ENCODE results near the gene REXO1. TPM values are rescaled to one million over a fixed set of nuclear protein-coding genes. Genes with fewer than 3 reads are reported as not detected.

The REXO1 gene
- total and polyA plus RNA-seq, 2 of the 13 experiments (the other 11 are each of a cell fraction or from before 2014, with no cell fraction given) = 5.0 to 11.2 TPM

DNA sequence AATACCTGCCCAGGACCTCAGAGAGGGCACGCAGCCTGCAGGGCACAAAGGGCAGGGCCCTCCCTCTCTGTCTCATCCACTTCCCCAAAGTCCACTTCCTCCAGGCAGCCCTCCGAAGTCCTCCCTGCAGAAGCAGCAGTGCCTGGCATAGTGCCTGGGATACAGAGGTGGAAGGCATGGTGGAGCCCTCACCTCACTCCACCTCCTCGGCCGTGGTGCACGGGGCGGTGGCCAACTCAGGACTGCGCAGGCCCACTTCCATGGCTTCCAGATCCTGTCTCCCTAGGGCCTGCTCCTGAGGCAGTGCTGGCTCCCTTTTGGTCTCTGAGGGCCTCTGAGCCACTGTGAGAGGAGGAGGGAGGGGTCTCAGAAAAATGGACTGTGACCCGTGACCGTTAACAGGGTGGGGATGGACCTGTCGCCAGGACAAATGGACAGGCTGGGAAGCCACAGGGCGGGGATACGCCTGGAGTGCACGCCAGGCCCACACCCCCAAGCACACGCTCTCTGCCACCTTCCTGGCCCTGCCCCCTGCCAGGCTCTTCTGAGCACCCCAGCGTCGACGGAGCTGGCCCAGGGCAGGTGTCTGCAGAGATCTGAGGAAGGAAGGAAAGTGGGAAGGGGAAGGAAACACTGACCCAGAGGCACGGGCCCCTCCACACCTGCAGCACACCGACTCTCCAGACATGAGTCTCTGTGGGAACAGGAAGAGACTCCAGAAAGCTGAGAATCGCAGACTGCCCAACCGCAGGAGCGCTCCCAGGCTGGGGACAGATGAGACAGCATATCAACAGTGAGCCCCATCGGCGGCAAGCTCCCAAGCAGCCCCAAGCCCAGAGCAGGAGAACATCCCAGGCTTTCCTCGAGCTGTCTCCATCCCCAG lies 8.4 kb downstream of the REXO1 start (continued):
- TF ChIP-seq ZNF263 (CRISPR knock-in tag; IDR thresholded peaks at IDR 0.05) = peak; percentile 94
- no peak for TF ChIP-seq TCF7 (IDR thresholded peaks at IDR 0.05; ENCODE audit: low read depth)
- peak; percentile 90 for TF ChIP-seq ZMYM3 (CRISPR knock-in tag; IDR thresholded peaks at IDR 0.05)
- TF ChIP-seq, protein P1, sequence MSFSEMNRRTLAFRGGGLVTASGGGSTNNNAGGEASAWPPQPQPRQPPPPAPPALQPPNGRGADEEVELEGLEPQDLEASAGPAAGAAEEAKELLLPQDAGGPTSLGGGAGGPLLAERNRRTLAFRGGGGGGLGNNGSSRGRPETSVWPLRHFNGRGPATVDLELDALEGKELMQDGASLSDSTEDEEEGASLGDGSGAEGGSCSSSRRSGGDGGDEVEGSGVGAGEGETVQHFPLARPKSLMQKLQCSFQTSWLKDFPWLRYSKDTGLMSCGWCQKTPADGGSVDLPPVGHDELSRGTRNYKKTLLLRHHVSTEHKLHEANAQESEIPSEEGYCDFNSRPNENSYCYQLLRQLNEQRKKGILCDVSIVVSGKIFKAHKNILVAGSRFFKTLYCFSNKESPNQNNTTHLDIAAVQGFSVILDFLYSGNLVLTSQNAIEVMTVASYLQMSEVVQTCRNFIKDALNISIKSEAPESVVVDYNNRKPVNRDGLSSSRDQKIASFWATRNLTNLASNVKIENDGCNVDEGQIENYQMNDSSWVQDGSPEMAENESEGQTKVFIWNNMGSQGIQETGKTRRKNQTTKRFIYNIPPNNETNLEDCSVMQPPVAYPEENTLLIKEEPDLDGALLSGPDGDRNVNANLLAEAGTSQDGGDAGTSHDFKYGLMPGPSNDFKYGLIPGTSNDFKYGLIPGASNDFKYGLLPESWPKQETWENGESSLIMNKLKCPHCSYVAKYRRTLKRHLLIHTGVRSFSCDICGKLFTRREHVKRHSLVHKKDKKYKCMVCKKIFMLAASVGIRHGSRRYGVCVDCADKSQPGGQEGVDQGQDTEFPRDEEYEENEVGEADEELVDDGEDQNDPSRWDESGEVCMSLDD (CRISPR knock-in tag; IDR thresholded peaks at IDR 0.05; ENCODE audit: borderline replicate concordance) = no peak
- no peak for TF ChIP-seq SMAD3 (CRISPR knock-in tag; IDR thresholded peaks at IDR 0.05)
- 0 out of 2 replicates have a peak, but pooled peaks have one; percentile 26 for TF ChIP-seq BRD4 (CRISPR knock-in tag; IDR thresholded peaks at IDR 0.05)
- no peak for TF ChIP-seq ZBTB3 (CRISPR knock-in tag; IDR thresholded peaks at IDR 0.05; ENCODE audit: borderline replicate concordance, low read depth)
- no peak for TF ChIP-seq JDP2 (CRISPR knock-in tag; IDR thresholded peaks at IDR 0.05; ENCODE audit: borderline replicate concordance)
- TF ChIP-seq PRPF4 (IDR thresholded peaks at IDR 0.05; ENCODE audit: low read depth, low read length, poor library complexity, severe bottlenecking) = no peak
- peak; percentile 82 for TF ChIP-seq ZFP36 (IDR thresholded peaks at IDR 0.05; ENCODE audit: borderline replicate concordance, low read depth, low read length, partially characterized antibody)
- no peak for TF ChIP-seq PPARG (CRISPR knock-in tag; conservative IDR thresholded peaks at IDR 0.05)
- no peak for TF ChIP-seq ZMAT3 (CRISPR knock-in tag; conservative IDR thresholded peaks at IDR 0.05)
- no peak for TF ChIP-seq SSRP1 (CRISPR knock-in tag; IDR thresholded peaks at IDR 0.05)
- TF ChIP-seq, protein P2, sequence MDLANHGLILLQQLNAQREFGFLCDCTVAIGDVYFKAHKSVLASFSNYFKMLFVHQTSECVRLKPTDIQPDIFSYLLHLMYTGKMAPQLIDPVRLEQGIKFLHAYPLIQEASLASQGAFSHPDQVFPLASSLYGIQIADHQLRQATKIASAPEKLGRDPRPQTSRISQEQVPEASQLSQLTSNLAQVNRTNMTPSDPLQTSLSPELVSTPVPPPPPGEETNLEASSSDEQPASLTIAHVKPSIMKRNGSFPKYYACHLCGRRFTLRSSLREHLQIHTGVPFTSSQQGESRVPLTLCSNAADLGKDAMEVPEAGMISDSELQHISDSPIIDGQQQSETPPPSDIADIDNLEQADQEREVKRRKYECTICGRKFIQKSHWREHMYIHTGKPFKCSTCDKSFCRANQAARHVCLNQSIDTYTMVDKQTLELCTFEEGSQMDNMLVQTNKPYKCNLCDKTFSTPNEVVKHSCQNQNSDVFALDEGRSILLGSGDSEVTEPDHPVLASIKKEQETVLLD (CRISPR knock-in tag; IDR thresholded peaks at IDR 0.05; ENCODE audit: low read depth) = 0 out of 2 replicates have a peak, but pooled peaks have one; percentile 30

Data from HepG2 (cell line).